ENCODE results near the gene IMPG2. TPM values are rescaled to one million over a fixed set of nuclear protein-coding genes. Genes with fewer than 3 reads are reported as not detected.

The IMPG2 gene
- total and polyA plus RNA-seq, 3 experiments from 2014 or later, result 0.11 to 0.20 TPM; not detected in 1

DNA sequence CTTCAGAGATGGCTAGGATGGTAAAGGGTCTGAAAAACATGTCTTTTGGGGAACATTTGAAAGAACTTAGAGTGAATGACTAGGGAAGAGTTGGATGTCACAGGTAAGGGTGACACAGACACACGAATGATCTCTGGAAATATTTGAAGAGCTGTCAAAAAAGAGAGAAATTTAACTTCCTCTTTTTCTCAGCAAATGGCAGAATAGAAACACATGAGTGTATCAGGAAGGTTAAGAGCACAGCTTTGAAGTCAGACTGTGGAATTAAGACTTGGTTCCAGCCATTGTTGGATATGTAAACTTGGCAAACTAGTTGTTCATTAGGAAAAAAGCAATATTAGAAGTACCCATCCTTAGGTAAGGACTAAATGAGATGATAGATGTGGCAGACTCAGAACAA lies 117.7 kb downstream of the IMPG2 start:
- no peaks in the 10 kb centered on the region for H3K27me3 ChIP-seq (ENCODE audit: insufficient read depth, low read length, poor library complexity, severe bottlenecking)
- H3K9me3 ChIP-seq (ENCODE audit: low read length), result no peaks in the 10 kb centered on the region
- Mint-ChIP-seq H3K9me3 (no peaks in the 10 kb centered on the region), H3K27me3 (peaks cover 5 to 42% of the 10 kb centered on the region in 2 donors), H3K27ac (no peak overlapping the region), H3K4me3 (no peak overlapping the region), H3K36me3 (no peaks in the 10 kb centered on the region), H3K4me1 (no peaks in the 10 kb centered on the region)
- H3K4me1 ChIP-seq (ENCODE audit: insufficient read depth, low read length), result no peaks in the 10 kb centered on the region
- DNase-seq, result no peak
- no peak overlapping the region for H3K4me3 ChIP-seq (ENCODE audit: low read length)
- no peaks in the 10 kb centered on the region for H3K36me3 ChIP-seq (ENCODE audit: insufficient read depth, low read length)
- POLR2A ChIA-PET, result no interaction called here
- CTCF ChIA-PET, result interaction anchor here (1.5 kb wide), 1 partner anchor 12 kb away, joined by 3 read pairs; no protein-coding TSS in a partner anchor
- no peak overlapping the region for H3K27ac ChIP-seq (ENCODE audit: low read depth, low read length)

DNA sequence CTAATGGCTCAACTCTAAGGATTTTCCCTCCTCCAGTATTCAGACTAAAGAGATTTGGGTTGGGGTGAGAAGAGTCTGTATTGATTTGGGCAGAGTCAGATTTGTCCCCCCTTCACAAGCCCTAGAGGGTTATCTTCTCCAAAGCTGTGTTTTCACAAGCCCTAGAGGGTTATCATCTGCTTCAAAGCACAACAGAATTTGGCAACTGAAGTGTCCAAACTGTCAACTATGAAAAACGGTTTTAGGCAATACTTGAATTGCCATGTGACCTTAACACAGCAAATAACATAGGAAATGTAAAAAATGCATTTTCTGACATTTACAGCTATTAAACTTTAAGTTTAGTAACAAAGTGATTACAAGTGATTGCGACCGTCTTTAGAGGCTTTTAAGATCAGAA lies 119.9 kb downstream of the IMPG2 start:
- no peaks in the 10 kb centered on the region for H3K9me3 Mint-ChIP-seq
- H3K4me3 Mint-ChIP-seq, result no peak overlapping the region
- no peaks in the 10 kb centered on the region for H3K9me3 ChIP-seq (ENCODE audit: low read length)
- H3K27me3 Mint-ChIP-seq, result peaks cover 5 to 43% of the 10 kb centered on the region in 2 donors
- H3K36me3 ChIP-seq (ENCODE audit: insufficient read depth, low read length), result no peaks in the 10 kb centered on the region
- H3K4me1 Mint-ChIP-seq, result no peaks in the 10 kb centered on the region
- no peak overlapping the region for H3K27ac ChIP-seq (ENCODE audit: low read depth, low read length)
- H3K27ac Mint-ChIP-seq, result no peak overlapping the region
- H3K4me1 ChIP-seq (ENCODE audit: insufficient read depth, low read length), result no peaks in the 10 kb centered on the region
- H3K4me3 ChIP-seq (ENCODE audit: low read length), result no peak overlapping the region
- no peaks in the 10 kb centered on the region for H3K27me3 ChIP-seq (ENCODE audit: insufficient read depth, low read length, poor library complexity, severe bottlenecking)
- CTCF ChIA-PET, result no interaction called here
- POLR2A ChIA-PET, result no interaction called here
- no peaks in the 10 kb centered on the region for H3K36me3 Mint-ChIP-seq
- no peak for DNase-seq

DNA sequence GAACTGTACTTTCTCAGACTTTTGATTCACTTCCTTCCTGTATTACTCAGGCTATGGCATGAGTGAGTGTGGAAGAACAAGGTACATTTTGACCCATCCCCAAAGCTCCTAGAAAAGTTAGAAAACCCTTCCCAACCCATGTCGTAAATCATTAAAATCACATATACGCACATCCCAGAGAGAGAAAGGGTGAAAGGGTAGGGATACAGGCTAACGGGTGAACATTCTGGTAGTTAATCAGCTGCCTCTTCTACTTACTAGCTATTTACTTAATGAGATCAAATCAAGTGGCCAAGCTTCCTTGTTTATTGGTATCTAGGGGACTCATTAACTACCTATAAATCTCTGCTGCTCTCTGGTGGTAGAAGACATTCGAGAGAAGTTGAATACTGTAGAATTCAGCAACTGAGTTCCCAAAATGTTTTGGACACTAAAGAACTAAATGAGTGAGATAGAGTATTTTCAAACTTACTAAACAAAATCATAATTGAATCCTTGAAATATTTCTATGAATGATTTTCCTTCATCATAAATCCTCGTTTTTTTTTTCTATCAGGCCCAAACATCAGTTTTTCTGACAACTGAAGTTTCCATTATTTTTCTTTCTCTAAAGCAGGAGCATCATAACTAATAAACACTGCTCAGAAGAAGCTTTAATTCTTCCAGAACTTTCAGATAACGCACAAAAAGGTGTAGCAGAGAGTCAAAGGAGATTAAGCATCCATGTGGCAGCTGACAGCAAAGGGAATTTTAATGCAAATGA lies 124.2 kb downstream of the IMPG2 start:
- POLR2A ChIA-PET, result no interaction called here
- DNase-seq, result no peak

DNA sequence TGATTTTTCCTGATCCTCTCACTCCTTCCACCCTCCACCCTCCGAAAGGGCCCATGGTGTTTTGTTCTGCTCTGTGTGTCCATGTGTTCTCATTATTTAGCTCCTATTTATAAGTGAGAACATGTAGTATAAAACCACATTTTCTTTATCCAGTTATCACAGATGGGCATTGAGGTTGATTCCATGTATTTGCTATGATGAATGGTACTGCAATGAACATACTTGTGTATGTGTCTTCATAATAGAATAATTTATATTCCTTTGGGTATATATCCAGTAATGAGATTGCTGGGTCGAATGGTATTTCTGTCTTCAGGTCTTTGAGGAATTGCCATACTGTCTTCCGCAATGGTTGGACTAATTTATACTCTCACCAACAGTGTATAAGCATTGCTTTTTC lies 126.0 kb downstream of the IMPG2 start:
- DNase-seq, result no peak
- peaks cover 5 to 10% of the 10 kb centered on the region in 2 donors for H3K27me3 Mint-ChIP-seq
- H3K4me3 Mint-ChIP-seq, result no peak overlapping the region
- POLR2A ChIA-PET, result no interaction called here
- H3K36me3 ChIP-seq (ENCODE audit: insufficient read depth, low read length), result no peaks in the 10 kb centered on the region
- H3K4me1 ChIP-seq (ENCODE audit: insufficient read depth, low read length), result no peaks in the 10 kb centered on the region
- H3K36me3 Mint-ChIP-seq, result no peaks in the 10 kb centered on the region
- H3K27me3 ChIP-seq (ENCODE audit: insufficient read depth, low read length, poor library complexity, severe bottlenecking), result no peaks in the 10 kb centered on the region
- no peak overlapping the region for H3K27ac ChIP-seq (ENCODE audit: low read depth, low read length)
- H3K9me3 Mint-ChIP-seq, result peaks cover 0 to 2% (median 0%) of the 10 kb centered on the region in 5 donors
- no peaks in the 10 kb centered on the region for H3K9me3 ChIP-seq (ENCODE audit: low read length)
- CTCF ChIA-PET, result no interaction called here
- no peak overlapping the region for H3K27ac Mint-ChIP-seq
- no peak overlapping the region for H3K4me3 ChIP-seq (ENCODE audit: low read length)
- no peaks in the 10 kb centered on the region for H3K4me1 Mint-ChIP-seq

More for the DNA sequence above, 124.2 kb downstream of the IMPG2 start:
- CTCF ChIA-PET, result no interaction called here
- Mint-ChIP-seq H3K4me3 (no peak overlapping the region), H3K36me3 (no peaks in the 10 kb centered on the region), H3K9me3 (peaks cover 0 to 2% (median 0%) of the 10 kb centered on the region in 5 donors), H3K27ac (no peak overlapping the region), H3K27me3 (peaks cover 8 to 21% of the 10 kb centered on the region in 2 donors), H3K4me1 (no peaks in the 10 kb centered on the region)
- Histone ChIP-seq H3K27ac (ENCODE audit: low read depth, low read length) (no peak overlapping the region), H3K4me3 (ENCODE audit: low read length) (no peak overlapping the region), H3K36me3 (ENCODE audit: insufficient read depth, low read length) (no peaks in the 10 kb centered on the region), H3K4me1 (ENCODE audit: insufficient read depth, low read length) (no peaks in the 10 kb centered on the region), H3K9me3 (ENCODE audit: low read length) (no peaks in the 10 kb centered on the region), H3K27me3 (ENCODE audit: insufficient read depth, low read length, poor library complexity, severe bottlenecking) (no peaks in the 10 kb centered on the region)

DNA sequence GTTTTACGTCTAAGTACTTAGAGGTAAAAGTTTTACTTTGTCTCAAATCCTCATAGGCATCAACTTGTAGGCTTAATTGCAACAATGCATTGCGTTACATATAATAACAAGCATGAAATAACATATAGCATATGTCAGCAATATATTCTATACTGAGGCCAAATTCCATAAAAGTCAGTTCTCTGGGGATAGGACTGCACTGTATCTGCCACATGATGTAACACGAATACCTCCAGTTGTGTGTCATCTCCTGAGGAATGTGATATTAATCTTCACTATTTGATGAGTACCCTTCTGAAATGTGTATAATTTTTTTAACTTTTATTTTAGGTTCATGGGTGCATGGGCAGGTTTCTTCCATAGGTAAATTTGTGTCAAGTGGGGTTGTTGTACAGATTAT lies 126.4 kb downstream of the IMPG2 start:
- POLR2A ChIA-PET, result no interaction called here
- no peak overlapping the region for H3K4me3 Mint-ChIP-seq
- H3K4me1 Mint-ChIP-seq, result no peaks in the 10 kb centered on the region
- no peak overlapping the region for H3K27ac ChIP-seq (ENCODE audit: low read depth, low read length)
- H3K27ac Mint-ChIP-seq, result no peak overlapping the region
- CTCF ChIA-PET, result no interaction called here
- H3K27me3 ChIP-seq (ENCODE audit: insufficient read depth, low read length, poor library complexity, severe bottlenecking), result no peaks in the 10 kb centered on the region
- H3K36me3 ChIP-seq (ENCODE audit: insufficient read depth, low read length), result no peaks in the 10 kb centered on the region
- peaks cover 5 to 12% of the 10 kb centered on the region in 2 donors for H3K27me3 Mint-ChIP-seq
- no peak overlapping the region for H3K4me3 ChIP-seq (ENCODE audit: low read length)
- no peaks in the 10 kb centered on the region for H3K36me3 Mint-ChIP-seq
- no peaks in the 10 kb centered on the region for H3K9me3 ChIP-seq (ENCODE audit: low read length)
- H3K9me3 Mint-ChIP-seq, result peaks cover 0 to 2% (median 2%) of the 10 kb centered on the region in 5 donors
- no peak for DNase-seq
- no peaks in the 10 kb centered on the region for H3K4me1 ChIP-seq (ENCODE audit: insufficient read depth, low read length)

DNA sequence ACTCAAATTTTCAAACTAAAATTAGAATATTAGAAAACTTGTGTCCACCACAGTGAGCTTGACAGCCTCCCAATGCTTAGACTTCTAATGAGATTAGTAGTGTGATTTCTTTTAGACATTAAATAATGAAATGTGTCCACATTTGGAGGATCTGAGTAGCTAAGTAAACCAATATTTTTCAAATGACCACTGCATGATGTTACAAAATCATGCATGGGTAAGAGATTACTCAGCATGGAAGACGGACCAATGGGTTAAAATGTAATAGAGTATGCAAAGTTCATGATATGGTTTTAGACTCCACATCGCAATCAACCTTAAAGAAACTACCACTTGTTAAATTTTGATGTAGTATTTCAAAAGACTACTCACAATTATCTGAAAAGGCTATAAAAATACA lies 130.6 kb downstream of the IMPG2 start:
- Histone ChIP-seq H3K27me3 (ENCODE audit: insufficient read depth, low read length, poor library complexity, severe bottlenecking) (no peaks in the 10 kb centered on the region), H3K4me1 (ENCODE audit: insufficient read depth, low read length) (no peaks in the 10 kb centered on the region), H3K9me3 (ENCODE audit: low read length) (no peaks in the 10 kb centered on the region), H3K27ac (ENCODE audit: low read depth, low read length) (no peak overlapping the region), H3K36me3 (ENCODE audit: insufficient read depth, low read length) (no peaks in the 10 kb centered on the region), H3K4me3 (ENCODE audit: low read length) (no peak overlapping the region)
- POLR2A ChIA-PET, result no interaction called here
- CTCF ChIA-PET, result no interaction called here
- no peaks in the 10 kb centered on the region for H3K36me3 Mint-ChIP-seq
- peaks cover 0 to 6% (median 0%) of the 10 kb centered on the region in 5 donors for H3K9me3 Mint-ChIP-seq
- H3K27me3 Mint-ChIP-seq, result peaks cover 12 to 13% of the 10 kb centered on the region in 2 donors
- no peak overlapping the region for H3K27ac Mint-ChIP-seq
- H3K4me3 Mint-ChIP-seq, result no peak overlapping the region
- no peak for DNase-seq
- no peaks in the 10 kb centered on the region for H3K4me1 Mint-ChIP-seq

DNA sequence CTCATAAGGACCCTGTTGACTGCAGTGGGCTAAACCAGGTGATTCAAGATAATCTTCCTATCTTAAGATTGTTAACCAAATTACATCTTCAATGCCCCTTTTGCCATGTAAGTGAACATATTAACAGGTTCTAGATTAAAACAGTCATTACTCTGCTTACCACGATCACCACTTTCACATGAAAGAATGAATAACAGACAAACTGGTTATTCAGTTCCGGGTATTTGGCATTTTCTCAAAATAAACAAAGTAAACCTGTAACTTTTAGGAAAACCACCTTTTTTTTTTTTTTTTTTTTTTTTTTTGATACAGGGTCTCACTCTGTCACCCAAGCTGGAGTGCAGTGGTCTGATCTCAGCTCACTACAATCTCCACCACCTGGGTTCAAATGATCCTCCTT lies 131.2 kb downstream of the IMPG2 start:
- Histone ChIP-seq H3K9me3 (ENCODE audit: low read length) (no peaks in the 10 kb centered on the region), H3K4me3 (ENCODE audit: low read length) (no peak overlapping the region), H3K36me3 (ENCODE audit: insufficient read depth, low read length) (no peaks in the 10 kb centered on the region), H3K27ac (ENCODE audit: low read depth, low read length) (no peak overlapping the region), H3K4me1 (ENCODE audit: insufficient read depth, low read length) (no peaks in the 10 kb centered on the region), H3K27me3 (ENCODE audit: insufficient read depth, low read length, poor library complexity, severe bottlenecking) (no peaks in the 10 kb centered on the region)
- ChIA-PET CTCF (no interaction called here), POLR2A (no interaction called here)
- Mint-ChIP-seq H3K36me3 (no peaks in the 10 kb centered on the region), H3K27ac (no peak overlapping the region), H3K27me3 (peaks cover 12 to 13% of the 10 kb centered on the region in 2 donors), H3K4me1 (no peaks in the 10 kb centered on the region), H3K9me3 (peaks cover 0 to 6% (median 0%) of the 10 kb centered on the region in 5 donors), H3K4me3 (no peak overlapping the region)
- no peak for DNase-seq

DNA sequence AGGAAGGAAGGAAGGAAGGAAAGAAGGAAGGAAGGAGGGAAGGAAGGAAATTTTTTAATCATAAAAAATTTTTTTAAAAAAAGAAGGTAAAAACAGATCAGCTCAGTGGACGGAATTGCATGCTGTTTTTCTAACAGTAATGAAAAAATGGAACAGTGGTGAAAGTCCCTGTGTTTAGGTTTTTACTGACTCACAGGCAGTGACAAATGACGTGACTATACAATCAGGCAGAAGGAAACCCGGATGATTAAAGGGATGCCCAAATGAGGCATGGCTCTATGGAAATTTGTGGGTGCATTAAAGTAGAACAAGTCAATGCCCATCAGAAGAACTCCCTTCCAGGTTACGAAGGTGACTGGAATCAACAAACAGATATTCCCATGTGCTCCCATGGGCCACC lies 135.0 kb downstream of the IMPG2 start:
- peaks cover 9% of the 10 kb centered on the region in 2 donors for H3K27me3 Mint-ChIP-seq
- H3K4me3 Mint-ChIP-seq, result no peak overlapping the region
- H3K36me3 Mint-ChIP-seq, result no peaks in the 10 kb centered on the region
- no peak overlapping the region for H3K27ac Mint-ChIP-seq
- ChIA-PET CTCF (no interaction called here), POLR2A (no interaction called here)
- Histone ChIP-seq H3K4me3 (ENCODE audit: low read length) (no peak overlapping the region), H3K4me1 (ENCODE audit: insufficient read depth, low read length) (no peaks in the 10 kb centered on the region), H3K27ac (ENCODE audit: low read depth, low read length) (no peak overlapping the region), H3K9me3 (ENCODE audit: low read length) (no peaks in the 10 kb centered on the region), H3K36me3 (ENCODE audit: insufficient read depth, low read length) (no peaks in the 10 kb centered on the region), H3K27me3 (ENCODE audit: insufficient read depth, low read length, poor library complexity, severe bottlenecking) (peaks cover 5% of the 10 kb centered on the region)
- H3K4me1 Mint-ChIP-seq, result no peaks in the 10 kb centered on the region
- no peak for DNase-seq
- H3K9me3 Mint-ChIP-seq, result peaks cover 0 to 6% (median 0%) of the 10 kb centered on the region in 5 donors

Data from CD8-positive, alpha-beta memory T cell (primary cell).